Cardiac muscle cell (in vitro differentiated cells and primary cell): ENCODE measurements around the gene IQGAP1. TPM values are rescaled to one million over a fixed set of nuclear protein-coding genes. Genes with fewer than 3 reads are reported as not detected.
"Not testable (repeated sequence)": the region's sequence is repeated elsewhere in the genome, so short reads cannot be mapped to it uniquely, and the experiment has no call there.

Source experiments
- DNase-seq, 2 donors: peaks; one replicate each; pipeline versions ENCODE4 v3.0.0 to v3.0.0-alpha.2; 2010 to 2017; ENCODE audit warnings: low read depth in 1 of 2, low spot score in 1 of 2
- H3K27ac ChIP-seq: fragments of 200-600 bp; sonication (generic); 2 replicates; pipeline ENCODE4 v1.5.1; 2016
- H3K27me3 ChIP-seq: fragments of 200-600 bp; sonication (generic); 2 replicates; pipeline ENCODE4 v1.6.0; 2016; ENCODE audit warnings: control low read depth
- H3K36me3 ChIP-seq: fragments of 200-600 bp; sonication (generic); 2 replicates; pipeline ENCODE4 v1.5.1; 2016; ENCODE audit warnings: control low read depth
- H3K4me1 ChIP-seq: fragments of 200-600 bp; sonication (generic); 2 replicates; pipeline ENCODE4 v1.8.1; 2017; ENCODE audit warnings: low read depth, mild to moderate bottlenecking, mixed run types
- H3K4me3 ChIP-seq: fragments of 200-600 bp; sonication (generic); 2 replicates; pipeline ENCODE4 v1.5.1; 2016; ENCODE audit warnings: mild to moderate bottlenecking
- H3K9me3 ChIP-seq: fragments of 200-600 bp; sonication (generic); 2 replicates; pipeline ENCODE4 v1.5.1; 2017; ENCODE audit warnings: low read depth, mild to moderate bottlenecking, control low read depth
- polyA plus RNA-seq: library from polyadenylated mRNA; unstranded; fragments of >200 nt; fragmentation: Nextera tagmentation; extraction: Ambion mirVana; gene quantifications from 2 replicates; pipeline ENCODE4 v1.2.1, GENCODE V29; 2016
- total RNA-seq: library from RNA; depleted of rRNA; stranded (reverse); fragments of >200 nt; gene quantifications from 2 replicates; pipeline ENCODE4 v1.2.3, GENCODE V29; 2016
- TF ChIP-seq, protein P1 (sequence below): IDR thresholded peaks from 2 replicates; pipeline ENCODE4 v1.5.1; 2012; ENCODE audit warnings: low read depth, mild to moderate bottlenecking, low read length

The IQGAP1 gene
- total and polyA plus RNA-seq, 2 experiments from 2014 or later, result 9.1 to 14.2 TPM

DNA sequence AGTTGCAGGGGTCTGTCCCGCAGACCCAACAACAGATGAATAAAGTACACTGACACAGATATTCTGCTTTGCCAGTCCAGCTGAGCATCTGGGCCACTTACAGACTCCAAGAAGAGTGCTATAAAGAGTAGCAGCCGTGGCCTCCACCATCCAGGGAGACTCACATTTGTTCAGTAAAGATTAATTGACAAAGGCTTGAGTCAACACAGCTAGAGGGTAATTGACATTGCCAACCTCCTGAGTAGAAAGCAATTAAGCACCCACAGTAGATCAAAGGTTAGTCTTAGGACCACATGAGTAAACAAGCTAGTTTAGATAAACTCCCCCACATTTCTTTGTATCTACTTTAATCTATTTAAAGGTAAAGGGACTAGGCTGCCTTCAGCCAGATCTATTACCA is 125.4 kb downstream of the IQGAP1 start:
- Histone ChIP-seq H3K27ac (no peak overlapping the region), H3K9me3 (no peaks in the 10 kb centered on the region), H3K4me3 (no peak overlapping the region), H3K27me3 (no peaks in the 10 kb centered on the region), H3K4me1 (no peaks in the 10 kb centered on the region), H3K36me3 (no peaks in the 10 kb centered on the region)
- TF ChIP-seq, protein P1, sequence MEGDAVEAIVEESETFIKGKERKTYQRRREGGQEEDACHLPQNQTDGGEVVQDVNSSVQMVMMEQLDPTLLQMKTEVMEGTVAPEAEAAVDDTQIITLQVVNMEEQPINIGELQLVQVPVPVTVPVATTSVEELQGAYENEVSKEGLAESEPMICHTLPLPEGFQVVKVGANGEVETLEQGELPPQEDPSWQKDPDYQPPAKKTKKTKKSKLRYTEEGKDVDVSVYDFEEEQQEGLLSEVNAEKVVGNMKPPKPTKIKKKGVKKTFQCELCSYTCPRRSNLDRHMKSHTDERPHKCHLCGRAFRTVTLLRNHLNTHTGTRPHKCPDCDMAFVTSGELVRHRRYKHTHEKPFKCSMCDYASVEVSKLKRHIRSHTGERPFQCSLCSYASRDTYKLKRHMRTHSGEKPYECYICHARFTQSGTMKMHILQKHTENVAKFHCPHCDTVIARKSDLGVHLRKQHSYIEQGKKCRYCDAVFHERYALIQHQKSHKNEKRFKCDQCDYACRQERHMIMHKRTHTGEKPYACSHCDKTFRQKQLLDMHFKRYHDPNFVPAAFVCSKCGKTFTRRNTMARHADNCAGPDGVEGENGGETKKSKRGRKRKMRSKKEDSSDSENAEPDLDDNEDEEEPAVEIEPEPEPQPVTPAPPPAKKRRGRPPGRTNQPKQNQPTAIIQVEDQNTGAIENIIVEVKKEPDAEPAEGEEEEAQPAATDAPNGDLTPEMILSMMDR, result no peak
- no peak for DNase-seq

DNA sequence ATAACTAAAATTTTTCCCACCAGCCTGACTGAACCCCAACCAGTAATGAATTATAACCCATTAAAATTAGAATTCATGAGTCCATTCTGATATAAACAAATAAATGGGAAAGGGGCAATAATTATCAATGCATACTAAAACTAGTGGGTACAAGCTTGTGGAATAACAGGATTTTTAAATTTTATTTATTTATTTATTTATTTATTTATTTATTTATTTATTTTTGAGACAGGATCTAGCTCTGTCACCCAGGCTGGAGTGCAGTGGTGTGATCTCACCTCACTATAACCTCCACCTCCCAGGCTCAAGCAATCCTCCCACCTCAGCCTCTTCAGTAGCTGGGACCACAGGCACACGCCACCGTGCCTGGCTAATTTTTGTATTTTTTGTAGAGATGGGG is 125.9 kb downstream of the IQGAP1 start:
- not testable (repeated sequence) for H3K27me3 ChIP-seq, H3K36me3 ChIP-seq, DNase-seq, H3K9me3 ChIP-seq, H3K4me1 ChIP-seq, H3K27ac ChIP-seq, H3K4me3 ChIP-seq

DNA sequence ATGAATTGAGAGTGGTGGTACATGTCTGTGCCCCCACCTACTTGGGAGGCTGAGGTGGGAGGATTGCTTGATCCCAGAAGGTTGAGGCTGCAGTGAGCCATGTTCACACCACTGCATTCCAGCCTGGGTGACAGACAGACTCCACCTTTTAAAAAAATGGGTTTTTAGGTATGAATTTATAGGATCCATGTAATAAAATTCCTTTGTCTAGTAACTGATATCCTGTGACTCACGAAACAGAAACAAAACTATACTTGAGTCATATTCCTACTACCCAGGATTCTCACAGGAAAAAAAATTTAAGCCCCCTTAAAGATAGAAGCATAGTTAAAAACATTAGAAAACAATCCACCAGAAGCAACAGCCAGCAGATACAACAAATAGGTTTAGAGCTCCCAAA is 131.6 kb downstream of the IQGAP1 start:
- DNase-seq, result no peak
- Histone ChIP-seq H3K27me3 (no peaks in the 10 kb centered on the region), H3K9me3 (no peaks in the 10 kb centered on the region), H3K27ac (no peak overlapping the region), H3K4me1 (no peaks in the 10 kb centered on the region), H3K4me3 (no peak overlapping the region), H3K36me3 (no peaks in the 10 kb centered on the region)
- TF ChIP-seq, protein P1, result no peak

DNA sequence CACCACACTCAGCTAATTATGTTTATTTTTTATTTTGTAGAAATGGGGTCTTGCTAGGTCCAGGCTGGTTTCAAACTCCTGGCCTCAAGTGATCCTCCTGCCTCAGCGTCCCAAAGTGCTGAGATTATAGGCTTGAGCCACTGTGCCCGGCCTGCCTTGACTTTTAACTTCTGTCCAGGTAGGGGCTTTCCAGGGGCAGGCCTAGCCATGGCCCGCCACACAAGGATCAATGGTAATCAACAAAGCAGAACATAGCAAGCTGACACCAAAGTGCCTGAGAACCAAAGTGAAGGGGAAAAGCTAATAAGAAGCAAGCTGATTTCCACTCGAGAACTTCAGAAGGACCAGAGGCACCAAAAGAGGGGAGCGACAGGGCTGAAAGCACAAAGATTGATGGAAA is 132.3 kb downstream of the IQGAP1 start:
- H3K27ac ChIP-seq, result no peak overlapping the region

DNA sequence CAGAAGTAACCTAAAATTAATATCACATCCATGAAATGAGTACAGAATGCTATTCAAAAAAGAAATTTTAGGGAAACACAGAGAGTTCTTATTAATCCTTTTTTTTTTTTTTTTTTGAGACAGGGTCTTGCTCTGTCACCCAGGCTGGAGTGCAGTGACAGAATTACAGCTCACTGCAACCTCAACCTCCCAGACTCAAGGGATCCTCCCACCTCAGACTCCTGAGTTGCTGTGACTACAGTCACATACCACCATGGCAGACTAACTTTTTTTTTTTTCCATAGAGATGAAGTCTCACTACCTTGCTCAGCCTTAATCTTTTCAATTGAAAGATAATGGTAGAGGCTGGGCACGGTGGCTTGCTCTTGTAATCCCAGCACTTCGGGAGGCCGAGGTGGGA is 135.3 kb downstream of the IQGAP1 start:
- DNase-seq, result no peak
- Histone ChIP-seq H3K9me3 (no peaks in the 10 kb centered on the region), H3K4me3 (no peak overlapping the region), H3K27me3 (no peaks in the 10 kb centered on the region), H3K4me1 (no peaks in the 10 kb centered on the region), H3K27ac (no peak overlapping the region), H3K36me3 (no peaks in the 10 kb centered on the region)
- TF ChIP-seq, protein P1, result no peak

More for the DNA sequence above, 132.3 kb downstream of the IQGAP1 start:
- H3K9me3 ChIP-seq, result no peaks in the 10 kb centered on the region
- H3K4me3 ChIP-seq, result no peak overlapping the region
- TF ChIP-seq, protein P1, result no peak
- no peaks in the 10 kb centered on the region for H3K4me1 ChIP-seq
- no peaks in the 10 kb centered on the region for H3K27me3 ChIP-seq
- DNase-seq, result no peak
- no peaks in the 10 kb centered on the region for H3K36me3 ChIP-seq

DNA sequence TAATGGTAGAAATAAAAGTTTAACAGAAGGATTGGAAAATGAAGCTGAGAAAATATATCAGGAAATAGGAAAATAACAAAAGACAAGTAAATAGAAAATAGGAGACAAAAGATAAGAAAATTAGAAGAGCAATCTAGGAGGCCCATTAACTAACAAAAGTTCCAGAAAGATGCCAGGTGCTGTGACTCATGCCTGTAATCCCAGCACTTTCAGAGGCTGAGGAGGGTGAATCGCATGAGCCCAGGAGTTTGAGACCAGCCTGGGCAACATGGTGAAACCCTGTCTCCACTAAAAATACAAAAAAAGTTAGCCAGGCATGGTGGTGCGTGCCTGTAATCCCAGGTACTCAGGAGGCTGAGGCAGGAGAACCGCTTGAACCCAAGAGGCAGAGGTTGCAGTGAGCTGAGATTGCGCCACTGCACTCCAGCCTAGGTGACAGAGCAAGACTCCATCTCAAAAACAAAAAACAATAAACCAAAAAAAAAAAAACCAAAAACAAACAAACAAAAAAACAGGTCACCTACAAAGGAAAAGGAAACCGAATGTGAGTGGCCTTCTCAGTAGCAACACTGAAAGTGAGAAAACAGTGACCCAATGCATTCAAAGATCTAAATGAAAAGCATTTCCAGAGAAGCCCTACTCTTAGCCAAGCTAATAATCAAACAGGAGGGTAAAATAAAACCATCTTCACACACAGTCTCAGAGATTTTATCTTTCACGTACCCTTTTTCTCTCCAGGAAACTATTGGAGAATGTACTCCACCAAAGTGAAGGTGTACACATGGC is 136.2 kb downstream of the IQGAP1 start:
- not testable (repeated sequence) for DNase-seq, H3K36me3 ChIP-seq, H3K4me1 ChIP-seq, H3K9me3 ChIP-seq, H3K27ac ChIP-seq, H3K4me3 ChIP-seq, H3K27me3 ChIP-seq
